Sigmoid colon (tissue), 7 donors: ENCODE results near the gene CRTC1. TPM values are rescaled to one million over a fixed set of nuclear protein-coding genes. Genes with fewer than 3 reads are reported as not detected.

Source experiments
- DNase-seq: peaks from one replicate; pipeline ENCODE4 v3.0.0-alpha.2; 2019
- H3K27ac ChIP-seq, 4 donors: fragments of 200-600 bp; sonication (generic); one replicate each; pipeline ENCODE4 v1.5.1; 2016 to 2019; ENCODE audit warnings: mild to moderate bottlenecking in 1 of 4
- H3K27me3 ChIP-seq, 3 donors: fragments of 200-600 bp; sonication (generic); one replicate each; pipeline ENCODE4 v1.5.1; 2019; ENCODE audit warnings: mild to moderate bottlenecking in 1 of 3
- H3K36me3 ChIP-seq, 4 donors: fragments of 200-600 bp; sonication (generic); one replicate each; pipeline ENCODE4 v1.5.1; 2016 to 2019
- H3K4me1 ChIP-seq, 4 donors: fragments of 200-600 bp; sonication (generic); one replicate each; pipeline ENCODE4 v1.5.1; 2017 to 2019
- H3K4me3 ChIP-seq, 4 donors: fragments of 200-600 bp; sonication (generic); one replicate each; pipeline ENCODE4 v1.5.1; 2017 to 2019; ENCODE audit warnings: mild to moderate bottlenecking in 2 of 4, moderate library complexity in 1 of 4
- H3K9me3 ChIP-seq, 4 donors: fragments of 200-600 bp in 3 of 4; sonication (generic) in 3 of 4; one replicate each; pipeline versions ENCODE4 v1.5.1 to v1.6.1; 2013 to 2019
- EP300 ChIP-seq, 4 donors: sonication (generic); formaldehyde crosslinking; IDR thresholded peaks; one replicate each; pipeline ENCODE4 v1.6.1; 2017; ENCODE audit warnings: antibody characterized with exemption in 4 of 4
- POLR2A ChIP-seq, 2 donors: fragments of 450-650 bp; IDR thresholded peaks; one replicate each; pipeline ENCODE4 v1.6.1; 2016; ENCODE audit warnings: antibody characterized with exemption in 2 of 2, mild to moderate bottlenecking in 2 of 2, moderate library complexity in 2 of 2
- POLR2AphosphoS5 ChIP-seq, 4 donors: sonication (generic); formaldehyde crosslinking; IDR thresholded peaks; one replicate each; pipeline ENCODE4 v1.6.1; 2017; ENCODE audit warnings: antibody characterized with exemption in 4 of 4
- WGBS, 2 donors: extraction: QIAGEN DNeasy Blood & Tissue Kit; methylation state at CpG; one replicate each; pipeline ENCODE4 v1.1.7; 2013; 5-methylcytosine and 5-hydroxymethylcytosine counted together
- intact Hi-C: fragments of 100-400 bp; cut with DNase I; formaldehyde crosslinking; loops from one replicate; pipeline ENCODE4 v1.15.1; 2023
- polyA plus RNA-seq, 3 donors: library from polyadenylated mRNA; stranded (reverse); fragments of 200-250 nt; gene quantifications; one replicate each; pipeline ENCODE4 v1.2.3, GENCODE V29; 2013
- total RNA-seq, 4 donors: library from RNA; depleted of rRNA; stranded (reverse); fragments of >200 nt; gene quantifications; one replicate each; pipeline ENCODE4 v1.1.0, GENCODE V29; 2016
- TF ChIP-seq, protein P1 (sequence below), 4 experiments: fragments of 450-650 bp in 3 of 4; fragments of 200-600 bp in 1 of 4; IDR thresholded peaks; one replicate each; pipeline ENCODE4 v1.5.1; 2016 to 2019; ENCODE audit warnings: antibody characterized with exemption in 4 of 4, mild to moderate bottlenecking in 3 of 4, moderate library complexity in 2 of 4
- donor health status: healthy with polysubstance abuse.
- donor health status: Bipolar disorder and iron deficiency.
- donor health status: healthy.

Gene CRTC1
- total and polyA plus RNA-seq, 7 donors = 2.5 to 8.9 (median 3.6) TPM

DNA sequence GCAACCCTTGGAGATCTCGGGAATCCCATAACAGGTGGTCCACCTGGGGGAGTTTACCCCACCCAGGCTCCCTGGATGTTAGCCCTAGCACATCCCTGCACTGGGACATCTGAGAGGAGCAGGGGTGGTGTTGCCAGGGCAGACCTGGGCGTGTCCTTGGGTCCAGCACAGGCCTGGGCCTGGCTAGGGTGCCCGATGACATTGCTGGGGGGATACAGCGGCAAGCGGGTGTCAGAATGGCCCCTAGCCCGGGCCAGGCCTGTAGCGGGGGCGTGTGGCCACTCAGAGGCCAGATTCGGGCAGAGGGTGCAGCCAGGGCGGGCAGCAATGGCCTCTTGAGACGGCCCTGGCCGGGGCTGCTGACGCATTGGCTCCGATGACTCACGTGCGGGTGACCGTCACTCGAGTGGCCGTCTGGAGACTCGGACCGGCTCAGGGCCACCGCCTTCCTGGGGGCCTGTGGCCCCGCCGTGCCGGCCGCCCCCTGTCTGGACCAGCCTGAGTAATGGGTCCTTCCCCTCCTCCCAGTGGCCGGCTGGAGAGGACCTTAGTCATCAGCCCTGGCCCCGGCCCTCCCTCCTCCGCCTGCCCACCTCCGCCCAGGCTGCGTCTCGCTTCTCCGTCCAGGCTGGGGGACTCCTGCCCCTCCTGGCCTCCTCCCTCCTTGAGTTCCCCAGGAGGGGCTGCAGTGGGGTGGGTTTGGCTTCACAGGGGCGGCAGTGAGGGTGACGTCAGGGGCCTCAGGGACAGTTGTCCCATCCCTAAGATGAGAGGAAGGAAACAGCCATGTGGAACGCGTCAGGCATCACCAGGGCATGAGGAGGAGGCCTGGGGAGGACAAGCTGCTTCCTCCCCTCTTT, 23.2 kb upstream of the CRTC1 start:
- peaks cover 0 to 63% (median 51%) of the 10 kb centered on the region in 4 donors for H3K4me1 ChIP-seq
- H3K4me3 ChIP-seq = no peak overlapping the region
- peak overlapping the region; percentile 60 to 84 (median 68) for H3K27ac ChIP-seq
- 88 to 91% methylated on average over 37 of the region's 37 CpGs for WGBS, 2 donors
- H3K36me3 ChIP-seq = peaks cover 0 to 12% (median 0%) of the 10 kb centered on the region in 4 donors
- TF ChIP-seq, protein P1, sequence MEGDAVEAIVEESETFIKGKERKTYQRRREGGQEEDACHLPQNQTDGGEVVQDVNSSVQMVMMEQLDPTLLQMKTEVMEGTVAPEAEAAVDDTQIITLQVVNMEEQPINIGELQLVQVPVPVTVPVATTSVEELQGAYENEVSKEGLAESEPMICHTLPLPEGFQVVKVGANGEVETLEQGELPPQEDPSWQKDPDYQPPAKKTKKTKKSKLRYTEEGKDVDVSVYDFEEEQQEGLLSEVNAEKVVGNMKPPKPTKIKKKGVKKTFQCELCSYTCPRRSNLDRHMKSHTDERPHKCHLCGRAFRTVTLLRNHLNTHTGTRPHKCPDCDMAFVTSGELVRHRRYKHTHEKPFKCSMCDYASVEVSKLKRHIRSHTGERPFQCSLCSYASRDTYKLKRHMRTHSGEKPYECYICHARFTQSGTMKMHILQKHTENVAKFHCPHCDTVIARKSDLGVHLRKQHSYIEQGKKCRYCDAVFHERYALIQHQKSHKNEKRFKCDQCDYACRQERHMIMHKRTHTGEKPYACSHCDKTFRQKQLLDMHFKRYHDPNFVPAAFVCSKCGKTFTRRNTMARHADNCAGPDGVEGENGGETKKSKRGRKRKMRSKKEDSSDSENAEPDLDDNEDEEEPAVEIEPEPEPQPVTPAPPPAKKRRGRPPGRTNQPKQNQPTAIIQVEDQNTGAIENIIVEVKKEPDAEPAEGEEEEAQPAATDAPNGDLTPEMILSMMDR (IDR thresholded peaks at IDR 0.05) = no peak
- TF ChIP-seq POLR2AphosphoS5 (IDR thresholded peaks at IDR 0.05) (peak in 2 of 4 donors; percentile 14 to 57), POLR2A (IDR thresholded peaks at IDR 0.05) (no peak), EP300 (IDR thresholded peaks at IDR 0.05) (peak in 1 of 4 donors; percentile 11)
- intact Hi-C loops = no loop called here
- H3K9me3 ChIP-seq = no peaks in the 10 kb centered on the region
- H3K27me3 ChIP-seq = no peaks in the 10 kb centered on the region
- peak; percentile 83 for DNase-seq

DNA sequence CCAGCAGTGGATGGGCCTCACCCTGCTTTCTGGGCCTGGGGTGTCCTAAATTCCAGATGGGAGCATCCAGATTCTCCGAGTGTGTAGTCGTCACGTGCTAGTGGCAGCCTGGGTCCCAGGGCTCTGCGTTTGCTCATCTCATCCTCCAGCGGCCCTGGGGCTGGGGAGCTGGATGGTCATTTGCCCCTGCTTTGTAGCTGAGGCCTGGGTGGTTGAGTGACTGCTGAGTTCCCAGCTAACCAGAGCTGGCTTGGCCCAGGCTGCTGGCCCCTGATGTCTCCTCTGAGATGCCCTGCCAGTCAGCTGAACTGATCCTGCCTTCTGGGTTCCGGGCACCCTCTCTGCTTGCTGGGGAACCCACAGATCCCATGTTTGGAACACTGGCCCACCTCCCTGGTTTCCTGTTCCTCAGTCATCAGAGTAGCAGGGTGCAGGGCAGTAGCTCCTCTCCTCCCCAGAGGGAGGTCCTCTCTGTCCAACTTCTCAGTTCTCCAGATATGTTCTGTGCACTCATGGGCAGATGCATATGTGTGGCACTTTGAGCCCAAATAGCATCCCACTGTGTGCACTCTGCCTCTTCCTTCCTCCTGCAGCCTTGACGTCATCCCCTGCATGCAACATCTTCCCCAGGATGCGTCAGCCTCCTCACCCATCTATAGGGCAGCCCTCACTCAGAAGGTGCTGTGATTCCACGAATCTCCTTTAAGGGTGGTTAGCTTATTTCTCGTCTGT, 22.4 kb upstream of the CRTC1 start:
- Histone ChIP-seq H3K27me3 (no peaks in the 10 kb centered on the region), H3K4me1 (peaks cover 0 to 72% (median 60%) of the 10 kb centered on the region in 4 donors), H3K9me3 (no peaks in the 10 kb centered on the region), H3K4me3 (no peak overlapping the region), H3K36me3 (peaks cover 0 to 12% (median 0%) of the 10 kb centered on the region in 4 donors), H3K27ac (peak overlapping the region; percentile 60 to 84 (median 68))
- TF ChIP-seq, protein P1 (IDR thresholded peaks at IDR 0.05) = no peak
- TF ChIP-seq POLR2AphosphoS5 (IDR thresholded peaks at IDR 0.05) (no peak), EP300 (IDR thresholded peaks at IDR 0.05) (no peak), POLR2A (IDR thresholded peaks at IDR 0.05) (no peak)
- WGBS, 2 donors = 92% methylated on average over 10 of the region's 10 CpGs
- DNase-seq = no peak
- intact Hi-C loops = no loop called here

DNA sequence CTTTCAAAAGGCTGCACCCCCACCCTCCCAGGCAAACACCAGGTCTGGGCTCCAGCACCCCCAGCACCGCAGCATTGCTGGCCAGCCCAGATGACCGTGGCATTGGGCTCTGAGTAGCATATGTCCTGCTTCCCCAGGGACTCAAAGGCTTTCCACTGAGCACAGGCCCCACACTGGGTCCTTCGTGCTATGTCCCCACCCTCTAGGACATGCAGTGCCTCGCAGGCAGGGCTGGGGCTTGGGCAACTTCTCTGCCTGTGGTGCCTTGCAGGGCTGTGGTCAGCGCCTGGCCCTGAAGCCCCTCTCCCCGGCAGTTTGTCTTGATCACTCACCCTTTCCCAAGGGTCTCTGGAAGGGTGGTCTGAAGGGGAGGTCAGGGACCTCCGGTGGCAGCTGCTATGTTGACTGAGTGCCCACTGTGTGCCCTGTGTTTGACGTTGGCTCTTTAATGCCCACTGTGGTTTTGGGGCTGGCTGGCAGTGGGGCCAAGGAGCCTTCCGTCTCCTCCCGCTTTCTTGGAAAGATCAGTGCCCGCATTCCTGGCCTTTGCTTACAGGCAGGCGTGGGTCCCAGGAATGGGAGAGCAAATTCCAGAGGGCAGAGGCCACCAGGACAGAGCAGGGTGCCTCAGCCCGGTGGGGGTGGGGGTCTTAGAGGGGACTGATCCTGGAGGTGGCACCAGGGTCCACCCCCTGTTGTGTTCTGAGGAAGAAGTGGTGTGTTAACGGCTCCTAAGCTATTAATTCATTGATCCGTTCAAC, 20.3 kb upstream of the CRTC1 start:
- TF ChIP-seq POLR2AphosphoS5 (IDR thresholded peaks at IDR 0.05) = no peak
- TF ChIP-seq EP300 (IDR thresholded peaks at IDR 0.05) = no peak
- TF ChIP-seq, protein P1 (IDR thresholded peaks at IDR 0.05) = no peak
- no peak for TF ChIP-seq POLR2A (IDR thresholded peaks at IDR 0.05)
- Histone ChIP-seq H3K9me3 (no peaks in the 10 kb centered on the region), H3K27me3 (no peaks in the 10 kb centered on the region), H3K27ac (peak overlapping the region; percentile 63 to 84 (median 78)), H3K4me1 (peaks cover 0 to 65% (median 55%) of the 10 kb centered on the region in 4 donors), H3K4me3 (no peak overlapping the region), H3K36me3 (peaks cover 0 to 19% (median 10%) of the 10 kb centered on the region in 4 donors)
- intact Hi-C loops = no loop called here
- DNase-seq = no peak
- WGBS, 2 donors = 84 to 86% methylated on average over 15 of the region's 15 CpGs

DNA sequence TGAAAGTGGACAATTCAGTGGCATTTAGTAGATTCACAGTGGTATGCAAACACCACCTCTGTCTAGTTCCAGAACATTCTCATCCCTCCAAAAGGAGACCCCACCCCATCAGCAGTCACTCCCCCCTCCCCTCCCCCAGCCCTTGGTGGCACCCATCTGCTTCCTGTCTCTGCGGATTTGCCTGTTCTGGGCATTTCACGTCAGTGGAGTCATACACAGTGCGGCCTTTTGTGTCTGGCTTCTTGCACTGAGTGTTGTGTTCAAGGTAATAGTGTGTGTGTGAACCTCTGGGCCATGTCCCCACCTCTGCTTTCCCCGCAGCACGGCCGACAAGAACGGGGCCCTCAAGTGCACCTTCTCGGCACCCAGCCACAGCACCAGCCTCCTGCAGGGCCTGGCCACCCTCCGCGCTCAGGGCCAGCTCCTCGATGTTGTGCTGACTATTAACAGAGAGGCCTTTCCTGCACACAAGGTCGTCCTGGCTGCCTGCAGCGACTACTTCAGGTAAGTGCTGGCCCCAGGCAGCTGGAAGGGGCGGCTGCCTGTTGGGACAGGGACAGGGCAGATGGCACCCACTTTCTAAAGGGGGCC, 19.4 kb upstream of the CRTC1 start:
- Histone ChIP-seq H3K4me1 (peaks cover 0 to 60% (median 53%) of the 10 kb centered on the region in 4 donors), H3K36me3 (peaks cover 8 to 27% (median 19%) of the 10 kb centered on the region in 4 donors), H3K4me3 (no peak overlapping the region), H3K27ac (peak overlapping the region; percentile 63 to 84 (median 78)), H3K9me3 (no peaks in the 10 kb centered on the region), H3K27me3 (no peaks in the 10 kb centered on the region)
- intact Hi-C loops = no loop called here
- TF ChIP-seq, protein P1 (IDR thresholded peaks at IDR 0.05) = no peak
- TF ChIP-seq POLR2A (IDR thresholded peaks at IDR 0.05) = no peak
- TF ChIP-seq POLR2AphosphoS5 (IDR thresholded peaks at IDR 0.05) = no peak
- TF ChIP-seq EP300 (IDR thresholded peaks at IDR 0.05) = no peak
- 63 to 88% methylated on average over 14 of the region's 14 CpGs for WGBS, 2 donors
- DNase-seq = no peak
